SK-N-SH (cell line): Measurements from ENCODE around the gene NOC2L. TPM values are rescaled to one million over a fixed set of nuclear protein-coding genes. Genes with fewer than 3 reads are reported as not detected.

Source experiments
- CTCF ChIA-PET: fragments of 300-600, 350-600 bp; formaldehyde crosslinking; extraction: SDS; loops from one replicate; lab custom pipeline; 2021; lab: Yijun Ruan, JAX
- POLR2A ChIA-PET: fragments of 350-600 bp; sonication (Branson Sonifier 250); formaldehyde crosslinking; extraction: SDS; loops from one replicate; lab custom pipeline; 2020; ENCODE audit warnings: antibody characterized with exemption, inconsistent platforms; lab: Yijun Ruan, JAX
- DNase-seq: peaks from one replicate; pipeline ENCODE4 v3.0.0; 2012
- H2AFZ ChIP-seq: fragments of 200-600 bp; sonication (generic); 2 replicates; pipeline ENCODE4 v1.8.1; 2016; ENCODE audit warnings: antibody characterized with exemption, mild to moderate bottlenecking, low read depth
- H3F3A ChIP-seq: fragments of 200-600 bp; sonication (generic); replicated peaks from 2 replicates; pipeline ENCODE3; 2016; ENCODE audit warnings: antibody characterized with exemption, mild to moderate bottlenecking; ENCODE audit not compliant: insufficient read depth
- H3K27ac ChIP-seq, 2 experiments: fragments of 200-500 bp in 1 of 2; fragments of 200-600 bp in 1 of 2; sonication (Bioruptor generic) in 1 of 2; sonication (generic), shearing (Covaris generic) in 1 of 2; 2 replicates each; pipeline versions ENCODE4 v1.5.1 to v1.6.1; 2014 to 2016; ENCODE audit warnings: low read depth in 2 of 2, inconsistent platforms in 1 of 2, low read length in 1 of 2, mild to moderate bottlenecking in 1 of 2, mixed read lengths in 1 of 2
- H3K27me3 ChIP-seq: fragments of 200-600 bp; sonication (generic), shearing (Covaris generic); 2 replicates; pipeline ENCODE4 v1.6.1; 2016; ENCODE audit warnings: mixed run types; ENCODE audit not compliant: insufficient read depth
- H3K36me3 ChIP-seq, 2 experiments: fragments of 200-500 bp in 1 of 2; fragments of 200-600 bp in 1 of 2; sonication (Bioruptor generic) in 1 of 2; sonication (generic) in 1 of 2; replicated peaks in 1 of 2; 2 replicates each; pipeline versions ENCODE3 to v1.5.1; 2014 to 2016; ENCODE audit warnings: low read length in 1 of 2, mild to moderate bottlenecking in 1 of 2; ENCODE audit not compliant: insufficient read depth in 2 of 2, control insufficient read depth in 1 of 2
- H3K4me1 ChIP-seq, 2 experiments: fragments of 200-500 bp in 1 of 2; fragments of 200-600 bp in 1 of 2; sonication (Bioruptor generic) in 1 of 2; sonication (generic), shearing (Covaris generic) in 1 of 2; 2 replicates each; pipeline versions ENCODE4 v1.5.1 to v1.6.1; 2014 to 2016; ENCODE audit warnings: low read depth in 1 of 2, low read length in 1 of 2, mixed run types in 1 of 2; ENCODE audit not compliant: insufficient read depth in 2 of 2, control insufficient read depth in 1 of 2
- H3K4me2 ChIP-seq: fragments of 200-600 bp; sonication (generic), shearing (Covaris generic); 2 replicates; pipeline ENCODE4 v1.6.1; 2017; ENCODE audit warnings: mixed run types
- H3K4me3 ChIP-seq, 2 experiments: fragments of 200-500 bp in 1 of 2; fragments of 200-600 bp in 1 of 2; sonication (Bioruptor generic) in 1 of 2; sonication (generic), shearing (Covaris generic) in 1 of 2; 2 replicates each; pipeline versions ENCODE4 v1.5.1 to v1.8.1; 2014 to 2016; ENCODE audit warnings: low read depth in 2 of 2, inconsistent platforms in 1 of 2, low read length in 1 of 2, mild to moderate bottlenecking in 1 of 2, mixed read lengths in 1 of 2, moderate library complexity in 1 of 2
- H3K79me2 ChIP-seq: fragments of 200-600 bp; sonication (generic); 2 replicates; pipeline ENCODE4 v1.8.1; 2017; ENCODE audit warnings: mild to moderate bottlenecking; ENCODE audit not compliant: insufficient read depth
- H3K9ac ChIP-seq: fragments of 200-600 bp; sonication (generic); 2 replicates; pipeline ENCODE4 v1.6.1; 2017; ENCODE audit warnings: mixed run types
- H3K9me2 ChIP-seq: fragments of 200-600 bp; sonication (generic); 2 replicates; pipeline ENCODE4 v1.6.1; 2017; ENCODE audit warnings: mixed run types
- H3K9me3 ChIP-seq: fragments of 200-600 bp; sonication (generic); 2 replicates; pipeline ENCODE4 v1.6.1; 2017; ENCODE audit warnings: mixed run types, mild to moderate bottlenecking, moderate library complexity
- H4K20me1 ChIP-seq: fragments of 200-600 bp; sonication (generic); 2 replicates; pipeline ENCODE4 v1.6.1; 2017; ENCODE audit warnings: mild to moderate bottlenecking, mixed run types; ENCODE audit not compliant: insufficient read depth
- EP300 ChIP-seq, 2 experiments: IDR thresholded peaks; 2 replicates each; pipeline versions ENCODE4 v1.4.0 to v1.6.1; 2012; ENCODE audit warnings: borderline replicate concordance in 1 of 2, low read depth in 1 of 2, low read length in 1 of 2
- FOXJ3 ChIP-seq: sonication (generic); formaldehyde crosslinking; IDR thresholded peaks from 2 replicates; pipeline ENCODE4 v1.5.1; 2020; ENCODE audit warnings: mild to moderate bottlenecking, missing genetic modification reagents
- GATA2 ChIP-seq: sonication (generic); formaldehyde crosslinking; IDR thresholded peaks from 2 replicates; pipeline ENCODE4 v1.5.0; 2020; ENCODE audit warnings: mild to moderate bottlenecking, missing genetic modification reagents
- IRF3 ChIP-seq: fragments of 150-350 bp; IDR thresholded peaks from 2 replicates; pipeline ENCODE4 v1.6.1; 2016; ENCODE audit warnings: mild to moderate bottlenecking, low read depth, low read length
- MAX ChIP-seq: IDR thresholded peaks from 2 replicates; pipeline ENCODE4 v1.4.0; 2012; ENCODE audit warnings: low read depth
- MEF2A ChIP-seq: IDR thresholded peaks from 2 replicates; pipeline ENCODE4 v1.4.0; 2012; ENCODE audit warnings: low read depth, borderline replicate concordance
- MXI1 ChIP-seq: IDR thresholded peaks from 2 replicates; pipeline ENCODE4 v1.6.1; 2012; ENCODE audit warnings: mild to moderate bottlenecking, low read depth, low read length, improper control_type of control experiment
- NFIC ChIP-seq: IDR thresholded peaks from 2 replicates; pipeline ENCODE4 v1.4.0; 2012; ENCODE audit warnings: borderline replicate concordance
- NRF1 ChIP-seq: IDR thresholded peaks from 2 replicates; pipeline ENCODE4 v1.6.1; 2012; ENCODE audit warnings: low read depth, mild to moderate bottlenecking, low read length
- RAD21 ChIP-seq: IDR thresholded peaks from 2 replicates; pipeline ENCODE4 v1.6.1; 2012; ENCODE audit warnings: mild to moderate bottlenecking, low read length
- RFX5 ChIP-seq: IDR thresholded peaks from 2 replicates; pipeline ENCODE4 v1.6.1; 2012; ENCODE audit warnings: mild to moderate bottlenecking, improper control_type of control experiment, low read length
- SIN3A ChIP-seq: IDR thresholded peaks from 2 replicates; pipeline ENCODE4 v1.6.1; 2012; ENCODE audit warnings: low read depth, mild to moderate bottlenecking, low read length, moderate library complexity, borderline replicate concordance
- SMC3 ChIP-seq: IDR thresholded peaks from 2 replicates; pipeline ENCODE4 v1.6.1; 2012; ENCODE audit warnings: low read depth, low read length, improper control_type of control experiment
- TAF1 ChIP-seq: IDR thresholded peaks from 2 replicates; pipeline ENCODE4 v1.6.1; 2012; ENCODE audit warnings: low read depth, mild to moderate bottlenecking, low read length, moderate library complexity, borderline replicate concordance
- TCF12 ChIP-seq: IDR thresholded peaks from 2 replicates; pipeline ENCODE4 v1.4.0; 2012
- WGBS: methylation state at CpG from one replicate; pipeline ENCODE4 v1.1.6; 2017; ENCODE audit warnings: low lambda C conversion rate; 5-methylcytosine and 5-hydroxymethylcytosine counted together
- polyA plus RNA-seq, 3 experiments: library from polyadenylated mRNA; depleted of rRNA; stranded (reverse); fragments of >200 nt; gene quantifications; 2 replicates each; pipeline ENCODE4 v1.2.3, GENCODE V29; 2012

Gene NOC2L
- polyA plus RNA-seq, 1 of the 3 experiments (the other 2 are of a cell fraction): 124 TPM

- Histone ChIP-seq H3K27ac (peak overlapping the region in 1 of 2 experiments; percentile 98; a peak in 2 of 4 replicates), H3K27me3 (peaks cover 6% of the 10 kb centered on the region; the same call in 1 of the 2 replicates), H3K4me1 (peaks cover 0 to 39% of the 10 kb centered on the region in 2 experiments; a peak in 1 of 4 replicates), H2AFZ (no peak overlapping the region), H3K9me2 (no peaks in the 10 kb centered on the region), H3K9ac (no peak overlapping the region), H4K20me1 (no peaks in the 10 kb centered on the region)
- ChIA-PET POLR2A (interaction anchor here (1.1 to 1.6 kb wide), 3 partner anchors 12 to 54 kb away, joined by 3 to 5 read pairs (median 3); no protein-coding TSS in a partner anchor), CTCF (interaction anchor here (1.0 to 5.8 kb wide), 9 partner anchors 9 to 59 kb away, joined by 3 to 44 read pairs (median 10); partner anchors contain the start of gene ISG15)
- DNase-seq: no peak
- TF ChIP-seq NRF1: no peak
- TF ChIP-seq, all 33 proteins: peak for 0
- Histone ChIP-seq H3K9me3 (no peaks in the 10 kb centered on the region), H3F3A (no peaks in the 10 kb centered on the region), H3K79me2 (no peaks in the 10 kb centered on the region), H3K4me2 (no peak overlapping the region), H3K36me3 (no peaks in the 10 kb centered on the region), H3K4me3 (no peak overlapping the region)
- 76% methylated on average over 5 of the region's 23 CpGs for WGBS
Observed at GRCh38 chr1:1005774-1006304, 46.8 kb upstream of the NOC2L start.

GRCh38 chr1:1004780-1005697, 46.0 kb upstream of the NOC2L start:
- H3K79me2 ChIP-seq: no peaks in the 10 kb centered on the region
- H3K9me2 ChIP-seq: no peaks in the 10 kb centered on the region
- peak overlapping the region; percentile 4; the same call in 1 of the 2 replicates for H3K4me2 ChIP-seq
- H3K9me3 ChIP-seq: no peaks in the 10 kb centered on the region
- no peaks in the 10 kb centered on the region for H3K36me3 ChIP-seq
- H4K20me1 ChIP-seq: no peaks in the 10 kb centered on the region
- peak; percentile 90 for DNase-seq
- H3K4me1 ChIP-seq: peaks cover 0 to 43% of the 10 kb centered on the region in 2 experiments; a peak in 1 of 4 replicates
- ChIA-PET CTCF (interaction anchor here (1.0 to 5.8 kb wide), 10 partner anchors 10 to 100 kb away, joined by 3 to 44 read pairs (median 5); partner anchors contain the start of genes ISG15 and NOC2L), POLR2A (interaction anchor here (0.7 to 1.6 kb wide), 6 partner anchors 9 to 170 kb away, joined by 3 to 5 read pairs (median 3); no protein-coding TSS in a partner anchor)
- 31% methylated on average over 16 of the region's 21 CpGs for WGBS
- no peak overlapping the region for H3K9ac ChIP-seq
- no peak overlapping the region for H2AFZ ChIP-seq
- peak overlapping the region in 1 of 2 experiments; percentile 98; a peak in 2 of 4 replicates for H3K27ac ChIP-seq
- 0 out of 2 replicates have a peak, but pooled peaks have one; percentile 12 for TF ChIP-seq TCF12
- no peak for TF ChIP-seq IRF3
- TF ChIP-seq SIN3A: no peak
- peak; percentile 90 for TF ChIP-seq GATA2 (CRISPR knock-in tag)
- TF ChIP-seq NFIC: peak; percentile 42
- no peak for TF ChIP-seq RAD21
- TF ChIP-seq FOXJ3: peak; percentile 74; the same call in 1 of the 2 replicates
- TF ChIP-seq MXI1: peak; percentile 85
- peak in 1 of 2 experiments; percentile 25; a peak in 1 of 4 replicates for TF ChIP-seq EP300 (IDR thresholded peaks at IDR 0.05; ENCODE audit: borderline replicate concordance in 1 of 2, low read depth in 1 of 2, low read length in 1 of 2)
- TF ChIP-seq SMC3: no peak
- TF ChIP-seq RFX5: no peak
- TF ChIP-seq TAF1: no peak
- peak; percentile 54; the same call in 1 of the 2 replicates for TF ChIP-seq MAX
- no peak for TF ChIP-seq MEF2A
- peaks cover 7% of the 10 kb centered on the region; the same call in 1 of the 2 replicates for H3K27me3 ChIP-seq
- peak overlapping the region in 1 of 2 experiments; percentile 18; a peak in 1 of 4 replicates for H3K4me3 ChIP-seq
- H3F3A ChIP-seq: no peaks in the 10 kb centered on the region
